ENCODE measurements around the gene TMEM163.

TMEM163 gene

GRCh38 chr2:134690629-134691215, 28.1 kb downstream of the TMEM163 start:
- no peak for DNase-seq

- no peak for DNase-seq
These were observed 29.5 kb downstream of the TMEM163 start for GRCh38 chr2:134689315-134689714.

GRCh38 chr2:134685967-134686366, 32.8 kb downstream of the TMEM163 start:
- no peak for DNase-seq

GRCh38 chr2:134683561-134684112, 35.2 kb downstream of the TMEM163 start:
- no peak for DNase-seq

GRCh38 chr2:134682726-134683125, 36.1 kb downstream of the TMEM163 start:
- no peak for DNase-seq

- no peak for DNase-seq
These were observed 37.6 kb downstream of the TMEM163 start for GRCh38 chr2:134681201-134681600.

GRCh38 chr2:134679745-134680144, 39.1 kb downstream of the TMEM163 start:
- DNase-seq, result no peak

GRCh38 chr2:134679294-134679693, 39.5 kb downstream of the TMEM163 start:
- DNase-seq, result no peak

GRCh38 chr2:134677856-134678756, 40.7 kb downstream of the TMEM163 start:
- no peak for DNase-seq

GRCh38 chr2:134676960-134677359, 41.8 kb downstream of the TMEM163 start:
- DNase-seq, result no peak

- DNase-seq, result no peak
These were observed 43.5 kb downstream of the TMEM163 start for GRCh38 chr2:134675314-134675713.

- no peak for DNase-seq
These were observed 44.1 kb downstream of the TMEM163 start for GRCh38 chr2:134674687-134675086.

- DNase-seq, result no peak
These were observed 47.3 kb downstream of the TMEM163 start for GRCh38 chr2:134671513-134671912.

- no peak for DNase-seq
These were observed 47.8 kb downstream of the TMEM163 start for GRCh38 chr2:134670955-134671354.

GRCh38 chr2:134669731-134670669, 48.8 kb downstream of the TMEM163 start:
- DNase-seq, result no peak

GRCh38 chr2:134668821-134669220, 50.0 kb downstream of the TMEM163 start:
- DNase-seq, result no peak

- no peak for DNase-seq
These were observed 51.3 kb downstream of the TMEM163 start for GRCh38 chr2:134667541-134667940.

GRCh38 chr2:134667081-134667480, 51.7 kb downstream of the TMEM163 start:
- DNase-seq, result no peak

GRCh38 chr2:134665727-134666506, 52.9 kb downstream of the TMEM163 start:
- DNase-seq, result no peak

- no peak for DNase-seq
These were observed 55.0 kb downstream of the TMEM163 start for GRCh38 chr2:134663451-134664450.

GRCh38 chr2:134662751-134663150, 56.0 kb downstream of the TMEM163 start:
- DNase-seq, result no peak
